ENCODE results near the gene BARHL1. TPM values are rescaled to one million over a fixed set of nuclear protein-coding genes. Genes with fewer than 3 reads are reported as not detected.

The BARHL1 gene
- total RNA-seq, 4 donors from 2014 or later: not detected

- no peak for DNase-seq (ENCODE audit: extremely low spot score)
- Histone ChIP-seq H3K4me3 (no peak overlapping the region), H3K9me3 (no peaks in the 10 kb centered on the region), H3K27ac (replicated peaks in 1 of 4) (no peak overlapping the region), H3K27me3 (no peaks in the 10 kb centered on the region), H3K4me1 (no peaks in the 10 kb centered on the region), H3K36me3 (peaks cover 33 to 92% (median 79%) of the 10 kb centered on the region in 4 donors)
- no peak for TF ChIP-seq CTCF (IDR thresholded peaks at IDR 0.05)
- TF ChIP-seq POLR2AphosphoS5 (IDR thresholded peaks at IDR 0.05): no peak
- no peak for TF ChIP-seq POLR2A (IDR thresholded peaks at IDR 0.05; ENCODE audit: low read depth)
- no peak for TF ChIP-seq EP300 (IDR thresholded peaks at IDR 0.05)
- WGBS: 93% methylated on average over 5 of the region's 5 CpGs
- intact Hi-C loops (cut with DNase I): no loop called here
These were observed 56.9 kb downstream of the BARHL1 start for GRCh38 chr9:132639322-132639721.

Other genes starting within 250 kb of the BARHL1 start
- gene SETX, start 227.6 kb upstream of the BARHL1 start, total RNA-seq: 10 to 100 TPM; 44.1 to 46.9 (median 45.9) TPM
- gene TTF1, start 175.8 kb upstream of the BARHL1 start, total RNA-seq: 10 to 100 TPM in 3 of 4 donors, 1 to 10 TPM in 1; 9.6 to 17.2 (median 12.8) TPM
- not detected for gene CFAP77, start 172.4 kb upstream of the BARHL1 start, total RNA-seq
- 1 to 10 TPM; 6.6 to 7.8 (median 7.5) TPM for gene DDX31, start 87.4 kb downstream of the BARHL1 start, total RNA-seq
- 10 to 100 TPM; 10.4 to 15.3 (median 12.3) TPM for gene GTF3C4, start 87.9 kb downstream of the BARHL1 start, total RNA-seq